GM18951 (cell line): ENCODE measurements around the gene MYH1.
"Not testable (repeated sequence)": the region's sequence is repeated elsewhere in the genome, so short reads cannot be mapped to it uniquely, and the experiment has no call there.

Experiments
- POLR2A ChIP-seq: IDR thresholded peaks from 4 replicates; pipeline ENCODE4 v1.6.1; 2011; ENCODE audit warnings: mild to moderate bottlenecking; ENCODE audit not compliant: insufficient read length, insufficient read depth; ENCODE audit errors: extremely low read depth
- in situ Hi-C: fragments of 300-500 bp; cut with MboI; formaldehyde crosslinking; loops from one replicate; pipeline ENCODE4 v1.12.0; 2022; ENCODE audit warnings: low sequenced_read_pairs, mixed read lengths, inconsistent platforms; ENCODE audit not compliant: unreplicated experiment

Gene MYH1

GRCh38 chr17:10518271-10519037 is at the start of gene MYH1:
Gene MYH1, minus strand, starts transcription at chr17:10518542. Its CDS starts 1,900 bp downstream, at chr17:10516642.
- in situ Hi-C loops = no loop called here
- TF ChIP-seq POLR2A = no peak

- in situ Hi-C loops = no loop called here
- no peak for TF ChIP-seq POLR2A
These were observed 45.8 kb upstream of the MYH1 start for GRCh38 chr17:10563991-10564660.

- in situ Hi-C loops = no loop called here
- TF ChIP-seq POLR2A = no peak
These were observed 39.7 kb upstream of the MYH1 start for GRCh38 chr17:10558049-10558448.

- in situ Hi-C loops = no loop called here
These were observed 39.1 kb upstream of the MYH1 start for GRCh38 chr17:10557422-10557821.

GRCh38 chr17:10556301-10557005 is 38.1 kb upstream of the MYH1 start:
- no peak for TF ChIP-seq POLR2A
- in situ Hi-C loops = no loop called here

More at GRCh38 chr17:10557422-10557821, 39.1 kb upstream of the MYH1 start:
- TF ChIP-seq POLR2A = no peak

GRCh38 chr17:10550014-10550413 is 31.7 kb upstream of the MYH1 start:
- no peak for TF ChIP-seq POLR2A
- in situ Hi-C loops = no loop called here

- in situ Hi-C loops = no loop called here
- no peak for TF ChIP-seq POLR2A
These were observed 30.9 kb upstream of the MYH1 start, which contains the start of gene MYH2 for GRCh38 chr17:10549096-10549842. Gene MYH2, minus strand, starts transcription at chr17:10549658. Its CDS starts 1,738 bp downstream, at chr17:10547920.

- in situ Hi-C loops = no loop called here
These were observed 29.0 kb upstream of the MYH1 start for GRCh38 chr17:10547351-10547750.

GRCh38 chr17:10543486-10543885 is 25.1 kb upstream of the MYH1 start:
- in situ Hi-C loops = not testable (repeated sequence)

More at GRCh38 chr17:10547351-10547750, 29.0 kb upstream of the MYH1 start:
- no peak for TF ChIP-seq POLR2A

- in situ Hi-C loops = not testable (repeated sequence)
These were observed 22.8 kb upstream of the MYH1 start for GRCh38 chr17:10541179-10541578.

- in situ Hi-C loops = no loop called here
- no peak for TF ChIP-seq POLR2A
These were observed 13.7 kb upstream of the MYH1 start for GRCh38 chr17:10532026-10532425.

GRCh38 chr17:10527419-10527818 is 9.1 kb upstream of the MYH1 start:
- in situ Hi-C loops = no loop called here
- no peak for TF ChIP-seq POLR2A

- no peak for TF ChIP-seq POLR2A
- in situ Hi-C loops = no loop called here
These were observed 8.2 kb upstream of the MYH1 start for GRCh38 chr17:10526517-10526916.
